NB4 (cell line): ENCODE measurements around the gene SUFU.

Source experiments
- DNase-seq: peaks from one replicate; pipeline ENCODE4 v3.0.0; 2010; ENCODE audit warnings: low read depth
- H3K4me3 ChIP-seq: one replicate; pipeline ENCODE4 v1.5.1; 2011; ENCODE audit warnings: mild to moderate bottlenecking, low read depth, low read length, moderate library complexity
- CTCF ChIP-seq: IDR thresholded peaks from one replicate; pipeline ENCODE4 v1.5.1; 2012; ENCODE audit warnings: low read depth, low read length
- MAX ChIP-seq: IDR thresholded peaks from 2 replicates; pipeline ENCODE4 v1.6.1; 2011; ENCODE audit warnings: low read depth, low read length
- MYC ChIP-seq: IDR thresholded peaks from 2 replicates; pipeline ENCODE4 v1.6.1; 2011; ENCODE audit warnings: low read depth, low read length
- POLR2A ChIP-seq: IDR thresholded peaks from 2 replicates; pipeline ENCODE4 v1.6.1; 2011; ENCODE audit warnings: mild to moderate bottlenecking; ENCODE audit not compliant: insufficient read length; ENCODE audit errors: extremely low read depth

The SUFU gene

DNA sequence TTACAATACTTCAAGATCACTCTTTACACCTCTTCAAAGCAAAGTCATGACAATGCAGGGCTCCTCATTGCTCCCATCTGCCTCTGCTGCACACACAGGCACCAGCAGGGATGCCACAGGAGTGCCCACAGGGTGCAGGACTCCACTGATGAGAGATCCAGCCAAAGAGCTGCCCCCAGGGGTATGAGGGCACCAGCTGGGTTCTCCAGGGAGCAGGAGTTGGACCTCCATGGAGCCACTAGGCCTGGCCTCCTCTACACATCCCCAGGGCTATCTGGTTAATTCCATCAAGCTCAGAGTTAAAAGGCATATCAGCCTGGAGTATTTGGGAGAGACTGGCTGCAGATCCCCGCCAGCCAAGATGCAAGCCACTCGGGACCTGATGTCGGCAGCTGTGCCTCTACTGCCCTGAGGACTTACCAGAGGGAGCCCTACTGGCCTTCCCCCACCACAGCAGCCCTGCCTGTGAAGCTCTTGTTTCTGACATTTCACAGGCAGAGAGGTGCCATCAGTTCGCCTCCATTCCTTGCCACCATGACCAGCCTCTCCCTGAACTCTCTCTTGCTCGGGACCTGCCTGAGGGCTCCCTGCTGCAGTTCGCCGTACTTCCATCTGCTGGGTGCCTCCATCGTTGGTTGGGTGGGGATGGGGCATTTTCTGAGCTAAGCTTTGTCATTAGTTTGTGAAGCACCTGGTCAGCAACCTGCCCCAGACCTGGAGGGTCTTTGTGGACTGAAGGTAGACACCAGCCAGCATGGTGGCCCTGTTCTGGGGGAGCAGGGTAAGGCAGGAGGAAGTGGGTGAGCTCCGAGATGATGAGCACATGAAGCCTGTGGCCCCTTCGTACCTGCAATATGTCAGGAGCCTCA, 128.0 kb downstream of the SUFU start:
- H3K4me3 ChIP-seq, result no peak overlapping the region
- no peak for TF ChIP-seq MAX
- no peak for TF ChIP-seq POLR2A
- no peak for TF ChIP-seq MYC
- no peak for TF ChIP-seq CTCF
- no peak for DNase-seq

- H3K4me3 ChIP-seq, result peak overlapping the region; percentile 50
- peak; percentile 93 for DNase-seq
- TF ChIP-seq MYC (no peak), POLR2A (peak; percentile 31), MAX (no peak)
Observed at GRCh38 chr10:102632394-102633111, 128.8 kb downstream of the SUFU start.

DNA sequence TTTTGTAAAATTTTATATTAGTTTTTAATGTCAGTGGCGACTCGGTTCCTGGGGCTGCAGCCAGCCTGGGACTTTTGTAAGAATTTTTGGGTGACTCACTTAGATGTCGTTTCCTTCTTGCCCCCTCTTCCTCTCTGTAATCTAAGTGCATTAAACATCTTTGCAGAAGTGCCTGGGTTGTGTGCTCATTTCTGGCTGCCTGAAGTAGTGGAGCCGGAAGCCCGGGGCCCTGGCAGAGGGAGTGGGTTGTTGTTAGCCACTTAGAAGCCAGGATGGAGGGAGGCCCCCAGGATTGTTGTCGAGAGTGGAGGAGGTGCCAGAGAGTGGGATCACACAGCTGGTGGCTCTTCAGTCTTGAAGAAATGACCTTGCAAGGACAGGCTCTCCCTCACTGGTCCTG, 129.5 kb downstream of the SUFU start:
- peak; percentile 65 for TF ChIP-seq MAX
- no peak for TF ChIP-seq POLR2A
- peak; percentile 77 for TF ChIP-seq MYC
- H3K4me3 ChIP-seq, result peak overlapping the region; percentile 50
- DNase-seq, result peak; percentile 98

DNA sequence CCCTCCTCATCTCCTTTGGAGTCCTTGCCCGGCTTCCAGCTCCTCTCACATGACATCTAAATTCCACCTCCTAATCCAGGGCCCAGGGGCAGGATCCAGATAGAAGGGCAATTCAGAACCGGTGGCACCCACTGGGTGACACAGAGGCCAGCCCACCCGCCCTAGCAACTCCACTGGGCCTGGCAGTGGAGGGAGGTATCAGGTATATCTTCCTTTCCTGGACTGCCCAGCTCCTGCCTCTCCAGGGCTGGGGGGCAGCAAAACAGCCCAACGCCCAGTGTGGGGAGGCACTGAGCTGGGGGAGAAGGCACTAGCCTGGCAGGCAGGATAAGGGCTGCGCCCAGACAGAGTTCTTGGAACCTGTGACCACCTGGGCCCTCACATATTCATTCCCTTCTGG, 130.1 kb downstream of the SUFU start:
- no peak for TF ChIP-seq MYC
- no peak for TF ChIP-seq POLR2A
- TF ChIP-seq MAX, result no peak
- TF ChIP-seq CTCF, result no peak
- DNase-seq, result no peak
- H3K4me3 ChIP-seq, result peak overlapping the region; percentile 17

- DNase-seq, result peak; percentile 51
- no peak for TF ChIP-seq POLR2A
- TF ChIP-seq MYC, result no peak
- no peak for TF ChIP-seq MAX
- no peak for TF ChIP-seq CTCF
- H3K4me3 ChIP-seq, result no peak overlapping the region
Observed at GRCh38 chr10:102634686-102635085, 130.9 kb downstream of the SUFU start.

DNA sequence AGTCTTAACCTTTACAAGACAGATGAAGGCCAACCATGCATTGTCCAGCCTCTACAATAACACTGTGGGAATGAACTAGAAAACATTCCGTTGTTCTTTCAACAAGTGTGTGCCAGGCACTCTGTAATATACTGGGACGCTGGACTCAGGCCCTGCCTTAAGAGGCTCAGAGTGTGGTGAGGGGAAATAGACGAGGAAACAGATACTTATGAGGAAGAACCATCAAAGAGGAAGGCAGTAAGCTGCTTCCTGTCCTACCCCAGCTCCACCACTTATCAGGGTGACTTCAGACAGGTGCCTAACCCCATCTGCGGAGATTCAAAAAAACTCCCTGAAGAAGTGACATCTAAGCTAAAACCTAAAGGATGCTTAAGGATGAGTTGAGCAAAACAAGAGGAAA, 131.6 kb downstream of the SUFU start:
- H3K4me3 ChIP-seq, result no peak overlapping the region
- peak; percentile 51 for DNase-seq
- TF ChIP-seq POLR2A (no peak), MAX (no peak), MYC (no peak), CTCF (no peak)
